Activated CD8-positive, alpha-beta memory T cell treated with anti-CD3 and anti-CD28 coated beads, Interleukin-2, amount 50 U/mL, for 1 hour (primary cell): ENCODE results near the gene XK.
"Not testable (repeated sequence)": the region's sequence is repeated elsewhere in the genome, so short reads cannot be mapped to it uniquely, and the experiment has no call there.

Experiments
- DNase-seq: peaks from one replicate; pipeline ENCODE4 v3.0.0-alpha.2; 2020; ENCODE audit errors: extremely low read depth

The XK gene

GRCh38 chrX:37755025-37755424 lies 69.4 kb downstream of the XK start:
- no peak for DNase-seq

GRCh38 chrX:37757082-37757481 lies 71.5 kb downstream of the XK start:
- DNase-seq = no peak

GRCh38 chrX:37759351-37759750 lies 73.8 kb downstream of the XK start:
- DNase-seq = no peak

- no peak for DNase-seq
Measured at GRCh38 chrX:37759878-37760418, 74.4 kb downstream of the XK start.

GRCh38 chrX:37763400-37763799 lies 77.8 kb downstream of the XK start:
- DNase-seq = no peak

GRCh38 chrX:37765507-37765906 lies 79.9 kb downstream of the XK start:
- DNase-seq = no peak

- DNase-seq = no peak
Measured at GRCh38 chrX:37767430-37767829, 81.8 kb downstream of the XK start.

GRCh38 chrX:37768866-37769265 lies 83.3 kb downstream of the XK start:
- DNase-seq = not testable (repeated sequence)

GRCh38 chrX:37776283-37776986 lies 90.8 kb downstream of the XK start:
- DNase-seq = no peak

GRCh38 chrX:37776987-37777325 lies 91.4 kb downstream of the XK start:
- no peak for DNase-seq

- DNase-seq = no peak
Measured at GRCh38 chrX:37779857-37780256, 94.3 kb downstream of the XK start, which contains the start of gene CYBB. TSS of gene CYBB (plus strand) at chrX:37780059. CDS start at chrX:37780078, 19 bp downstream.

- DNase-seq = no peak
Measured at GRCh38 chrX:37781081-37781480, 95.5 kb downstream of the XK start.
